ENCODE measurements around the gene TMEM207.
A peak's percentile ranks its signal among the peaks of the same experiment; 100 is the strongest.

TMEM207 gene

GRCh38 chr3:190384309-190384756, 65.4 kb downstream of the TMEM207 start:
- peak; percentile 39 for DNase-seq

- DNase-seq, result peak; percentile 63
Measured at GRCh38 chr3:190382082-190382481, 67.6 kb downstream of the TMEM207 start.

GRCh38 chr3:190381441-190381840, 68.3 kb downstream of the TMEM207 start:
- DNase-seq, result peak; percentile 61

GRCh38 chr3:190380184-190380583, 69.5 kb downstream of the TMEM207 start:
- DNase-seq, result no peak
